ENCODE measurements around the gene TUBB6.
A peak's percentile ranks its signal among the peaks of the same experiment; 100 is the strongest.

TUBB6 gene

DNA sequence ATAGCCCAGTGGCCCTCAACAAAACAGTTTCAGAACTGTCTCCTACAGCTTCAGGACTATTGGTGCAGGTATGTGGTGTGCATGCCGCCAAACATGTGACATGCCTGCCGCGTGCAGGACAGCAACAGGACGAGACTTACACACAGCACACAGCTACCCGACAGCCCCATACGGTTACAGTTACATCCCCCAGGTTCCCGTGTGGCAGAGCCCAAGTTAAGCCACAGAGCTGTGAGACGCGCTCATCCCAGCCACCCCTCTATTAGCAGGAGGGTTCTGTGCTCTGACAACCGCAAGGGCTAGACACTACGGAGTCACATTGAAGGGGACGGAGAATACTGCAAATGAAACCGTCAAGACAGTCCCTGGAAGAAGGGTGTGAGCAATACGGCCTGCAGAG is 16.4 kb upstream of the TUBB6 start:
- Histone ChIP-seq H3K36me3 (ENCODE audit: control insufficient read depth in 2 of 2, insufficient read depth in 2 of 2, low read length in 2 of 2) (no peaks in the 10 kb centered on the region), H3K9me3 (ENCODE audit: control insufficient read depth in 2 of 2, low read length in 2 of 2) (no peaks in the 10 kb centered on the region), H3K4me1 (ENCODE audit: control insufficient read depth, insufficient read depth, low read length) (peaks cover 24% of the 10 kb centered on the region), H3K4me3 (ENCODE audit: low read length in 2 of 2) (no peak overlapping the region), H3K9ac (ENCODE audit: low read length in 2 of 2) (no peak overlapping the region), H3K27ac (ENCODE audit: low read length) (no peak overlapping the region), H3K27me3 (ENCODE audit: control insufficient read depth in 1 of 2, insufficient read depth in 2 of 2, low read length in 2 of 2) (peaks cover 0 to 2% of the 10 kb centered on the region in 2 donors)

DNA sequence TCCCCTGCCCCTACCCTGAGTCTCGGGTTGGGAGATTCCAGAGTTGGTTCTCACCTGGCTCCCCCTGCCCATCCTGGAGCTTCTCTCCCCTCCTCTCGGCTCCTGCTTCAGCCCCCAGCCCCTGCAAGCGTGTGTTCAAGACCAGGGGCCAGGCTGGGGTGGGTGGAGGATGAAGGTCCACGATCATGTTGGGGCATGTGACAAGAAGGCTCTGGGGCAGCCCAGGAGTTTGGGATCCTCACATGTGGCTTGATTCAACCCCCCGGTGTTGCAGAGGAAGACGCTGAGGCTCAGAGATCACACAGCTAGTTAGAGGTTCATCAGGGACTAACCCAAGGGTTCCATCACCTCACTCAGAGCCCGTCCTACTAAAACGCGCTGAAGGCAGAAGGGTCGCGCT is 14.2 kb upstream of the TUBB6 start:
- Histone ChIP-seq H3K9ac (ENCODE audit: low read length in 2 of 2) (no peak overlapping the region), H3K9me3 (ENCODE audit: control insufficient read depth in 2 of 2, low read length in 2 of 2) (no peaks in the 10 kb centered on the region), H3K4me3 (ENCODE audit: low read length in 2 of 2) (no peak overlapping the region), H3K4me1 (ENCODE audit: control insufficient read depth, insufficient read depth, low read length) (peaks cover 6% of the 10 kb centered on the region), H3K36me3 (ENCODE audit: control insufficient read depth in 2 of 2, insufficient read depth in 2 of 2, low read length in 2 of 2) (no peaks in the 10 kb centered on the region), H3K27ac (ENCODE audit: low read length) (no peak overlapping the region), H3K27me3 (ENCODE audit: control insufficient read depth in 1 of 2, insufficient read depth in 2 of 2, low read length in 2 of 2) (peaks cover 0 to 2% of the 10 kb centered on the region in 2 donors)

DNA sequence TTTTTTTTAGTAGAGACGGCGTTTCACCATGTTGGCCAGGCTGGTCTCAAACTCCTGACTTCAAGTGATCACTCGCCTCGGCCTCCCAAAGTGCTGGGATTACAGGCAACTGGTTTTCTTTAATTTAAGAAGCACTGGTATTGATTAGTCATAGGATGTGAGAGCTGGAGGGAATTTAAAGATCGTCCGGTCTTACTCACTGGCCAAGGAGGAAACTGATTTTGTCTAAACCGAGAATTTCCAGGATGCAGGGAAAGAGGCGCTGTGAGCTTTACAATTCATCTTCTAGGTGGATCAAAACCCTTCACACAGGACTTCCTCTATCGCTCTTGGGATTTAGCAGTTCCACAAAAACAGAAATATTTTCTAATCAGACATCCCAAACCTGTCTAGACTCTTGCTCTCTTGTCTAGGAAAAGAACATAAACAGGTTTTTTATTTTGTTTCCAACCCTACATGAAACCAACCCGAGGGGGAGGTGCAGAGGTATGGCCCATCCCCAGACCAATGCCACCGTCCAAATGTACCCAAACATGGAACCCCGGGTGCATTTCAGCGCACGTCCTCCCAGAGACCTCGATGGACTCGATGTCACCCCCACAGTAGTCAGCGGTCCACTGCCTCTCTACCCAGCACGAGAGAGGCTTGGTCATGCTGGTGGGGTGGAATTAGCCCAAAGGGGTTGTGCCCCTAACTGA is 12.5 kb upstream of the TUBB6 start:
- H3K9ac ChIP-seq (ENCODE audit: low read length in 2 of 2), result no peak overlapping the region
- no peaks in the 10 kb centered on the region for H3K4me1 ChIP-seq (ENCODE audit: control insufficient read depth, insufficient read depth, low read length)
- H3K27ac ChIP-seq (ENCODE audit: low read length), result no peak overlapping the region
- no peaks in the 10 kb centered on the region for H3K9me3 ChIP-seq (ENCODE audit: control insufficient read depth in 2 of 2, low read length in 2 of 2)
- no peak overlapping the region for H3K4me3 ChIP-seq (ENCODE audit: low read length in 2 of 2)
- H3K27me3 ChIP-seq (ENCODE audit: control insufficient read depth in 1 of 2, insufficient read depth in 2 of 2, low read length in 2 of 2), result peaks cover 0 to 2% of the 10 kb centered on the region in 2 donors
- H3K36me3 ChIP-seq (ENCODE audit: control insufficient read depth in 2 of 2, insufficient read depth in 2 of 2, low read length in 2 of 2), result no peaks in the 10 kb centered on the region

GRCh38 chr18:12296087-12296403 is 12.0 kb upstream of the TUBB6 start:
- Histone ChIP-seq H3K36me3 (ENCODE audit: control insufficient read depth in 2 of 2, insufficient read depth in 2 of 2, low read length in 2 of 2) (no peaks in the 10 kb centered on the region), H3K9ac (ENCODE audit: low read length in 2 of 2) (no peak overlapping the region), H3K4me3 (ENCODE audit: low read length in 2 of 2) (no peak overlapping the region), H3K4me1 (ENCODE audit: control insufficient read depth, insufficient read depth, low read length) (no peaks in the 10 kb centered on the region), H3K9me3 (ENCODE audit: control insufficient read depth in 2 of 2, low read length in 2 of 2) (no peaks in the 10 kb centered on the region), H3K27ac (ENCODE audit: low read length) (no peak overlapping the region), H3K27me3 (ENCODE audit: control insufficient read depth in 1 of 2, insufficient read depth in 2 of 2, low read length in 2 of 2) (peaks cover 0 to 2% of the 10 kb centered on the region in 2 donors)

GRCh38 chr18:12296457-12296856 is 11.6 kb upstream of the TUBB6 start:
- Histone ChIP-seq H3K27me3 (ENCODE audit: control insufficient read depth in 1 of 2, insufficient read depth in 2 of 2, low read length in 2 of 2) (peaks cover 0 to 2% of the 10 kb centered on the region in 2 donors), H3K4me3 (ENCODE audit: low read length in 2 of 2) (no peak overlapping the region), H3K4me1 (ENCODE audit: control insufficient read depth, insufficient read depth, low read length) (no peaks in the 10 kb centered on the region), H3K9me3 (ENCODE audit: control insufficient read depth in 2 of 2, low read length in 2 of 2) (no peaks in the 10 kb centered on the region), H3K9ac (ENCODE audit: low read length in 2 of 2) (no peak overlapping the region), H3K36me3 (ENCODE audit: control insufficient read depth in 2 of 2, insufficient read depth in 2 of 2, low read length in 2 of 2) (no peaks in the 10 kb centered on the region), H3K27ac (ENCODE audit: low read length) (no peak overlapping the region)

GRCh38 chr18:12299862-12300261 is 8.2 kb upstream of the TUBB6 start:
- Histone ChIP-seq H3K27me3 (ENCODE audit: control insufficient read depth in 1 of 2, insufficient read depth in 2 of 2, low read length in 2 of 2) (no peaks in the 10 kb centered on the region), H3K27ac (ENCODE audit: low read length) (no peak overlapping the region), H3K36me3 (ENCODE audit: control insufficient read depth in 2 of 2, insufficient read depth in 2 of 2, low read length in 2 of 2) (no peaks in the 10 kb centered on the region), H3K9ac (ENCODE audit: low read length in 2 of 2) (no peak overlapping the region), H3K4me1 (ENCODE audit: control insufficient read depth, insufficient read depth, low read length) (peaks cover 2% of the 10 kb centered on the region), H3K9me3 (ENCODE audit: control insufficient read depth in 2 of 2, low read length in 2 of 2) (no peaks in the 10 kb centered on the region), H3K4me3 (ENCODE audit: low read length in 2 of 2) (no peak overlapping the region)

- Histone ChIP-seq H3K4me1 (ENCODE audit: control insufficient read depth, insufficient read depth, low read length) (peaks cover 16% of the 10 kb centered on the region), H3K27me3 (ENCODE audit: control insufficient read depth in 1 of 2, insufficient read depth in 2 of 2, low read length in 2 of 2) (no peaks in the 10 kb centered on the region), H3K9ac (ENCODE audit: low read length in 2 of 2) (no peak overlapping the region), H3K4me3 (ENCODE audit: low read length in 2 of 2) (no peak overlapping the region), H3K36me3 (ENCODE audit: control insufficient read depth in 2 of 2, insufficient read depth in 2 of 2, low read length in 2 of 2) (no peaks in the 10 kb centered on the region), H3K27ac (ENCODE audit: low read length) (no peak overlapping the region), H3K9me3 (ENCODE audit: control insufficient read depth in 2 of 2, low read length in 2 of 2) (no peaks in the 10 kb centered on the region)
Observed at GRCh38 chr18:12301263-12302005, 6.6 kb upstream of the TUBB6 start.

DNA sequence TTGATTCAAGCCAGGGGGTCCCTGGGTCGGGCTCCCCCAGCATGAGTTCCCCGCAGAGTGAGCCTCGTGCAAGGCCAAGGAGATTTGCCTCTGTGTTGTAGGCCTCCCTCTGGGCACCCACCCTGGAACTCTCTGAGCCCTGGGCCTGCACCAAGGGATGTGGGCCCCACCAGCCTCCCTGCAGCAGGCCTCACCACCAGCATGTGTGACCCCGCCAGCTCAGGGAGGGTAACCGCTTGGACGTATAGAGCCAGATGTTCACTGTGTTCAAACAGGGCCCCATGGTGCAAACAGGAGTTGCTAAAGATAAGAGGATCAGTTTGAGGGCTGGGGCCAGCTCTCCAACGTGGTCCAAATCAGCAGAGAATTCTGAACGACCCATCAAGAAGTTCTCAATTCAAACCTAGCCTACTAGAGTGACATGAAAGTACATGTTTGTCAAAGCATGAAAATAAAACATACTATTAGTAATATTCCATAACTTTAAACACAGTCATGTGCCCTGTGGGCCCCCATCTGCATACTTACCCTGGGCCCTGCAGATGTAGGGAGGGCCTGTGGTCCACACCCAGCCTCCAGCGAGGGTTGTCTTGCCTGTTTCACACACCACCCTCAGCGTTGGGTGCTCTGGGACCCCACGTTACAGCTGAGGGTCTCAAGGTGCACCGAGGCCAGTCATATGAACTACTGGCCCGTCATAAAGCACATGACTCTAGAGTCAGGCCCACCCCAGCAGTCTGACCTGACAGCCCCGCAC is 5.5 kb upstream of the TUBB6 start:
- Histone ChIP-seq H3K27me3 (ENCODE audit: control insufficient read depth in 1 of 2, insufficient read depth in 2 of 2, low read length in 2 of 2) (no peaks in the 10 kb centered on the region), H3K4me1 (ENCODE audit: control insufficient read depth, insufficient read depth, low read length) (peaks cover 25% of the 10 kb centered on the region), H3K9ac (ENCODE audit: low read length in 2 of 2) (no peak overlapping the region), H3K9me3 (ENCODE audit: control insufficient read depth in 2 of 2, low read length in 2 of 2) (no peaks in the 10 kb centered on the region), H3K36me3 (ENCODE audit: control insufficient read depth in 2 of 2, insufficient read depth in 2 of 2, low read length in 2 of 2) (no peaks in the 10 kb centered on the region), H3K4me3 (ENCODE audit: low read length in 2 of 2) (no peak overlapping the region), H3K27ac (ENCODE audit: low read length) (no peak overlapping the region)

GRCh38 chr18:12304351-12305210 is 3.5 kb upstream of the TUBB6 start:
- peaks cover 28% of the 10 kb centered on the region for H3K4me1 ChIP-seq (ENCODE audit: control insufficient read depth, insufficient read depth, low read length)
- H3K27ac ChIP-seq (ENCODE audit: low read length), result no peak overlapping the region
- H3K9ac ChIP-seq (ENCODE audit: low read length in 2 of 2), result no peak overlapping the region
- H3K9me3 ChIP-seq (ENCODE audit: control insufficient read depth in 2 of 2, low read length in 2 of 2), result no peaks in the 10 kb centered on the region
- H3K36me3 ChIP-seq (ENCODE audit: control insufficient read depth in 2 of 2, insufficient read depth in 2 of 2, low read length in 2 of 2), result peaks cover 0 to 2% of the 10 kb centered on the region in 2 donors
- peak overlapping the region in 1 of 2 donors; percentile 29 for H3K4me3 ChIP-seq (ENCODE audit: low read length in 2 of 2)
- H3K27me3 ChIP-seq (ENCODE audit: control insufficient read depth in 1 of 2, insufficient read depth in 2 of 2, low read length in 2 of 2), result no peaks in the 10 kb centered on the region

GRCh38 chr18:12305211-12305610 is 2.8 kb upstream of the TUBB6 start:
- Histone ChIP-seq H3K27ac (ENCODE audit: low read length) (no peak overlapping the region), H3K9me3 (ENCODE audit: control insufficient read depth in 2 of 2, low read length in 2 of 2) (no peaks in the 10 kb centered on the region), H3K27me3 (ENCODE audit: control insufficient read depth in 1 of 2, insufficient read depth in 2 of 2, low read length in 2 of 2) (no peaks in the 10 kb centered on the region)

More at GRCh38 chr18:12305211-12305610, 2.8 kb upstream of the TUBB6 start:
- Histone ChIP-seq H3K4me3 (ENCODE audit: low read length in 2 of 2) (peak overlapping the region in 1 of 2 donors; percentile 29), H3K36me3 (ENCODE audit: control insufficient read depth in 2 of 2, insufficient read depth in 2 of 2, low read length in 2 of 2) (peaks cover 2 to 4% of the 10 kb centered on the region in 2 donors), H3K4me1 (ENCODE audit: control insufficient read depth, insufficient read depth, low read length) (peaks cover 33% of the 10 kb centered on the region), H3K9ac (ENCODE audit: low read length in 2 of 2) (no peak overlapping the region)
